ENCODE results near the gene HBQ1.
"Not testable (repeated sequence)": the region's sequence is repeated elsewhere in the genome, so short reads cannot be mapped to it uniquely, and the experiment has no call there.

The HBQ1 gene

GRCh38 chr16:149024-149660 is 31.1 kb upstream of the HBQ1 start:
- peaks cover 29% of the 10 kb centered on the region for H3K27me3 ChIP-seq (ENCODE audit: control insufficient read depth, insufficient read depth, low read length)
- H3K4me1 ChIP-seq (ENCODE audit: control insufficient read depth, low read depth, low read length), result no peaks in the 10 kb centered on the region
- no peaks in the 10 kb centered on the region for H3K36me3 ChIP-seq (ENCODE audit: control insufficient read depth, low read depth, low read length)
- no peak overlapping the region for H3K9ac ChIP-seq (ENCODE audit: low read length)
- no peak overlapping the region for H3K27ac ChIP-seq (ENCODE audit: low read length)
- no peak overlapping the region for H3K4me3 ChIP-seq (ENCODE audit: low read length)
- H3K9me3 ChIP-seq (ENCODE audit: control insufficient read depth, low read depth, low read length), result no peaks in the 10 kb centered on the region

DNA sequence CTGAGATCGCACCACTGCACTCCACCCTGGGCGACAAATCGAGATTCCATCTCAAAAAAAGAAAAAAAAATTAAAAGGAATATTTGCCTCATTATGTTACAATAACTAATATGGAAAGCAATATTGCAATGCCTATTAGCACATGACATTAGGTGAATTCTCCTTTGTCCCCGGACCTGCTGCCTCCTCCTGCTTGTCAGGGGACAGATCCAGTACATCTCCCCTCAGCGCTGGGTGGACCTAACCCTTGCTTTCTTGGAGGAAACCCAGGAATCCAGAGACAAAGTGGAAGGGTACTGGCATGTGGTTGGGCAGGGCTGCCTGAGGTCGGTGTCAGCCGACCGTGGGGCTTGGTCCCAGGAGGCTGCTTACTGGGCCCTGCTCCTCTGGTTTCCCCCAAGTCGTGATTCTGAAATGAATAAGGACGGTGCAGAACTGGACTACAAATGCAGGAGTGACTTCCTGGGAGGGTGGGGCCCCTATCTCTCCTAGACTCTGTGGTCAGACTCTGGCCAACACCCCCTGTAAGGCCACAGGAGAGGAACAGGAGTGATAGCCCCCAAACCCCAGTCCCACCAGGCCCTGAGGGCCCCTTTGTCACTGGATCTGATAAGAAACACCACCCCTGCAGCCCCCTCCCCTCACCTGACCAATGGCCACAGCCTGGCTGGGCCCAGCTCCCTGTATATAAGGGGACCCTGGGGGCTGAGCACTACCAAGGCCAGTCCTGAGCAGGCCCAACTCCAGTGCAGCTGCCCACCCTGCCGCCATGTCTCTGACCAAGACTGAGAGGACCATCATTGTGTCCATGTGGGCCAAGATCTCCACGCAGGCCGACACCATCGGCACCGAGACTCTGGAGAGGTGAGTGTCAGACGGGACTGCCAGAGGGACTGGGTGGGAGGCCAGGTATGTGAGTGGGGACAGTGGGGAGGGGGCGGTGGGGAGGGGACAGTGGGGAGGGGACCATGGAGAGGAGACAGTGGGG is 27.8 kb upstream of the HBQ1 start, which contains the start of gene HBZ:
TSS of gene HBZ (plus strand) at position 504 of the 988 bp plus-strand sequence. CDS start at position 770, 266 bp downstream.
- peaks cover 57% of the 10 kb centered on the region for H3K27me3 ChIP-seq (ENCODE audit: control insufficient read depth, insufficient read depth, low read length)
- no peaks in the 10 kb centered on the region for H3K36me3 ChIP-seq (ENCODE audit: control insufficient read depth, low read depth, low read length)
- H3K9me3 ChIP-seq (ENCODE audit: control insufficient read depth, low read depth, low read length), result no peaks in the 10 kb centered on the region
- H3K9ac ChIP-seq (ENCODE audit: low read length), result no peak within 1 kb of the TSS
- no peak within 1 kb of the TSS for H3K27ac ChIP-seq (ENCODE audit: low read length)
- H3K4me3 ChIP-seq (ENCODE audit: low read length), result no peak within 1 kb of the TSS
- peaks cover 3% of the 10 kb centered on the region for H3K4me1 ChIP-seq (ENCODE audit: control insufficient read depth, low read depth, low read length)

GRCh38 chr16:153129-153521 is 27.1 kb upstream of the HBQ1 start:
- H3K9me3 ChIP-seq (ENCODE audit: control insufficient read depth, low read depth, low read length); H3K4me1 ChIP-seq (ENCODE audit: control insufficient read depth, low read depth, low read length); H3K9ac ChIP-seq (ENCODE audit: low read length); H3K27ac ChIP-seq (ENCODE audit: low read length); H3K36me3 ChIP-seq (ENCODE audit: control insufficient read depth, low read depth, low read length); H3K4me3 ChIP-seq (ENCODE audit: low read length): not testable (repeated sequence)
- H3K27me3 ChIP-seq (ENCODE audit: control insufficient read depth, insufficient read depth, low read length), result peaks cover 64% of the 10 kb centered on the region

DNA sequence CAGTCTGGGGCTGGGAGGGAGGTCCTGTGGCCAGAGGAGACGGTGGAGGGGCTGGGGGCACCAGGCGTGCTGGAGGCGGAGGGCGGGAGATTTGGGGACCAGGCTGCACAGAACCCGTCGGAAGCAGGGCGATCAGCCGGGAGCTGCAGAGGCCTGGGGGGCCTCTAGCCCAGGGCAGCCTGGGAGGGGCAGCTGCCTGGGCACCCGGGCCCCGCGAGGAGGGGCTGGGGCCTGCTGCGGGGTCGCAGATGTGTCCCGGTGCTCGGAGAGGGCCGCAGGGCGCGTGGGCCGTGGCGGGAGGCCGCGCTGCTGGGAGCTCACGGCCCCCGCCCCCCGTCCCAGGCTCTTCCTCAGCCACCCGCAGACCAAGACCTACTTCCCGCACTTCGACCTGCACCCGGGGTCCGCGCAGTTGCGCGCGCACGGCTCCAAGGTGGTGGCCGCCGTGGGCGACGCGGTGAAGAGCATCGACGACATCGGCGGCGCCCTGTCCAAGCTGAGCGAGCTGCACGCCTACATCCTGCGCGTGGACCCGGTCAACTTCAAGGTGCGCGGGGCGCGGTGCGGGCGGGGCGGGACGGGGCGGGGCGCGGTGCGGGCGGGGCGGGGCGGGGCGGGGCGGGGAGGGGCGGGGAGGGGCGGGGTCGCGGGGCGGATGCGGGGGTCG is 26.6 kb upstream of the HBQ1 start:
- not testable (repeated sequence) for H3K27ac ChIP-seq (ENCODE audit: low read length); H3K9ac ChIP-seq (ENCODE audit: low read length); H3K4me3 ChIP-seq (ENCODE audit: low read length); H3K4me1 ChIP-seq (ENCODE audit: control insufficient read depth, low read depth, low read length); H3K9me3 ChIP-seq (ENCODE audit: control insufficient read depth, low read depth, low read length); H3K36me3 ChIP-seq (ENCODE audit: control insufficient read depth, low read depth, low read length)
- H3K27me3 ChIP-seq (ENCODE audit: control insufficient read depth, insufficient read depth, low read length), result peaks cover 68% of the 10 kb centered on the region

GRCh38 chr16:154217-155030 is 25.8 kb upstream of the HBQ1 start:
- Histone ChIP-seq H3K27me3 (ENCODE audit: control insufficient read depth, insufficient read depth, low read length) (peaks cover 68% of the 10 kb centered on the region), H3K9ac (ENCODE audit: low read length) (no peak overlapping the region)

GRCh38 chr16:155031-155398 is 25.2 kb upstream of the HBQ1 start:
- Histone ChIP-seq H3K27me3 (ENCODE audit: control insufficient read depth, insufficient read depth, low read length) (peaks cover 67% of the 10 kb centered on the region), H3K27ac (ENCODE audit: low read length) (no peak overlapping the region), H3K4me3 (ENCODE audit: low read length) (peak overlapping the region; percentile 61)

More at GRCh38 chr16:154217-155030, 25.8 kb upstream of the HBQ1 start:
- H3K9me3 ChIP-seq (ENCODE audit: control insufficient read depth, low read depth, low read length), result no peaks in the 10 kb centered on the region
- H3K4me1 ChIP-seq (ENCODE audit: control insufficient read depth, low read depth, low read length), result peaks cover 3% of the 10 kb centered on the region
- no peaks in the 10 kb centered on the region for H3K36me3 ChIP-seq (ENCODE audit: control insufficient read depth, low read depth, low read length)
- H3K4me3 ChIP-seq (ENCODE audit: low read length), result peak overlapping the region; percentile 61
- no peak overlapping the region for H3K27ac ChIP-seq (ENCODE audit: low read length)

DNA sequence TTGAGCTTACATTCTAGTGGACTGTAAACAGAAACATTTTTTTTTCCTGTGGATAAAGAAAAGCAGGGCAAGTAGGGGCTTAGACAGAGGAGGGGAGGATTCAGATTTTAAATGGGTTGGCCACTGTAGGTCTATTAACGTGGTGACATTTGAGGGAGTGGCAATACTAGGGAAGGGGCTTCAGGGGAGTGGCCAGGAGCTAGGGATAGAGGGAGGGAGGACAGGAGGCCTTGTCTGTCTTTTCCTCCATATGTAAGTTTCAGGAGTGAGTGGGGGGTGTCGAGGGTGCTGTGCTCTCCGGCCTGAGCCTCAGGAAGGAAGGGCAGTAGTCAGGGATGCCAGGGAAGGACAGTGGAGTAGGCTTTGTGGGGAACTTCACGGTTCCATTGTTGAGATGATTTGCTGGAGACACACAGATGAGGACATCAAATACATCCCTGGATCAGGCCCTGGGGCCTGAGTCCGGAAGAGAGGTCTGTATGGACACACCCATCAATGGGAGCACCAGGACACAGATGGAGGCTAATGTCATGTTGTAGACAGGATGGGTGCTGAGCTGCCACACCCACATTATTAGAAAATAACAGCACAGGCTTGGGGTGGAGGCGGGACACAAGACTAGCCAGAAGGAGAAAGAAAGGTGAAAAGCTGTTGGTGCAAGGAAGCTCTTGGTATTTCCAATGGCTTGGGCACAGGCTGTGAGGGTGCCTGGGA is 21.0 kb upstream of the HBQ1 start:
- Histone ChIP-seq H3K27ac (ENCODE audit: low read length) (no peak overlapping the region), H3K4me3 (ENCODE audit: low read length) (no peak overlapping the region), H3K9ac (ENCODE audit: low read length) (no peak overlapping the region), H3K36me3 (ENCODE audit: control insufficient read depth, low read depth, low read length) (no peaks in the 10 kb centered on the region), H3K9me3 (ENCODE audit: control insufficient read depth, low read depth, low read length) (no peaks in the 10 kb centered on the region), H3K27me3 (ENCODE audit: control insufficient read depth, insufficient read depth, low read length) (peaks cover 68% of the 10 kb centered on the region), H3K4me1 (ENCODE audit: control insufficient read depth, low read depth, low read length) (peaks cover 3% of the 10 kb centered on the region)

More at GRCh38 chr16:155031-155398, 25.2 kb upstream of the HBQ1 start:
- Histone ChIP-seq H3K9ac (ENCODE audit: low read length) (no peak overlapping the region), H3K36me3 (ENCODE audit: control insufficient read depth, low read depth, low read length) (no peaks in the 10 kb centered on the region), H3K9me3 (ENCODE audit: control insufficient read depth, low read depth, low read length) (no peaks in the 10 kb centered on the region), H3K4me1 (ENCODE audit: control insufficient read depth, low read depth, low read length) (peaks cover 3% of the 10 kb centered on the region)

DNA sequence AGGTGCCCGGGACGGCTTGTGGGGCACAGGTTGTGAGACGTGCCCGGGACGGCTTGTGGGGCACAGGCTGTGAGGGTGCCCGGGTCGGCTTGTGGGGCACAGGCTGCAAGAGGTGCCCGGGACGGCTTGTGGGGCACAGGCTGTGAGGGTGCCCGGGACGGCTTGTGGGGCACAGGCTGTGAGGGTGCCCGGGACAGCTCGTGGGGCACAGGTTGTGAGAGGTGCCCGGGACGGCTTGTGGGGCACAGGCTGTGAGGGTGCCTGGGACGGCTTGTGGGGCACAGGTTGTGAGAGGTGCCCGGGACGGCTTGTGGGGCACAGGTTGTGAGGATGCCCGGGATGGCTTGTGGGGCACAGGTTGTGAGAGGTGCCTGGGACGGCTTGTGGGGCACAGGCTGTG is 20.0 kb upstream of the HBQ1 start:
- not testable (repeated sequence) for H3K27ac ChIP-seq (ENCODE audit: low read length)
- H3K27me3 ChIP-seq (ENCODE audit: control insufficient read depth, insufficient read depth, low read length), result peaks cover 62% of the 10 kb centered on the region

DNA sequence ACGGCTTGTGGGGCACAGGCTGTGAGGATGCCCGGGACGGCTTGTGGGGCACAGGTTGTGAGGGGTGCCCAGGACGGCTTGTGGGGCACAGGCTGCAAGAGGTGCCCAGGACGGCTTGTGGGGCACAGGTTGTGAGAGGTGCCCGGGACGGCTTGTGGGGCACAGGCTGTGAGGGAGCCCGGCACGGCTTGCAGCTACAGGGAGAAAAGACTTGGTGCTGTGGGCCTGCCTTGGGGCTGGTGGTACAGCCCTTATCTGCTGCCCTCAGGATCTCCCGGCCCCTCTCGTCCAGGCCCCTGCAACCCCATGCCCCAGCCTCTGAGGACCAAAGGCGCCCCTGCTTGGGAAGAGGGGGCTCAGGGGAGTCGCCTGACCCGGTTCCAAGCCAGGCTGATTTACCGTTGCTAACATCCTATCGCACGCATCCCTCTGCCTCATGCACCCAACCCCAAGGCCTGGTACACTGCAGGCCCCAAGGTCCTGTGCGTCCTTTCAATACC is 19.5 kb upstream of the HBQ1 start:
- H3K36me3 ChIP-seq (ENCODE audit: control insufficient read depth, low read depth, low read length), result no peaks in the 10 kb centered on the region
- no peaks in the 10 kb centered on the region for H3K9me3 ChIP-seq (ENCODE audit: control insufficient read depth, low read depth, low read length)
- no peak overlapping the region for H3K9ac ChIP-seq (ENCODE audit: low read length)
- no peak overlapping the region for H3K4me3 ChIP-seq (ENCODE audit: low read length)
- H3K4me1 ChIP-seq (ENCODE audit: control insufficient read depth, low read depth, low read length), result peaks cover 3% of the 10 kb centered on the region
- no peak overlapping the region for H3K27ac ChIP-seq (ENCODE audit: low read length)
- peaks cover 62% of the 10 kb centered on the region for H3K27me3 ChIP-seq (ENCODE audit: control insufficient read depth, insufficient read depth, low read length)

More for the DNA sequence above, 20.0 kb upstream of the HBQ1 start:
- H3K9me3 ChIP-seq (ENCODE audit: control insufficient read depth, low read depth, low read length); H3K9ac ChIP-seq (ENCODE audit: low read length); H3K4me1 ChIP-seq (ENCODE audit: control insufficient read depth, low read depth, low read length); H3K4me3 ChIP-seq (ENCODE audit: low read length); H3K36me3 ChIP-seq (ENCODE audit: control insufficient read depth, low read depth, low read length): not testable (repeated sequence)

DNA sequence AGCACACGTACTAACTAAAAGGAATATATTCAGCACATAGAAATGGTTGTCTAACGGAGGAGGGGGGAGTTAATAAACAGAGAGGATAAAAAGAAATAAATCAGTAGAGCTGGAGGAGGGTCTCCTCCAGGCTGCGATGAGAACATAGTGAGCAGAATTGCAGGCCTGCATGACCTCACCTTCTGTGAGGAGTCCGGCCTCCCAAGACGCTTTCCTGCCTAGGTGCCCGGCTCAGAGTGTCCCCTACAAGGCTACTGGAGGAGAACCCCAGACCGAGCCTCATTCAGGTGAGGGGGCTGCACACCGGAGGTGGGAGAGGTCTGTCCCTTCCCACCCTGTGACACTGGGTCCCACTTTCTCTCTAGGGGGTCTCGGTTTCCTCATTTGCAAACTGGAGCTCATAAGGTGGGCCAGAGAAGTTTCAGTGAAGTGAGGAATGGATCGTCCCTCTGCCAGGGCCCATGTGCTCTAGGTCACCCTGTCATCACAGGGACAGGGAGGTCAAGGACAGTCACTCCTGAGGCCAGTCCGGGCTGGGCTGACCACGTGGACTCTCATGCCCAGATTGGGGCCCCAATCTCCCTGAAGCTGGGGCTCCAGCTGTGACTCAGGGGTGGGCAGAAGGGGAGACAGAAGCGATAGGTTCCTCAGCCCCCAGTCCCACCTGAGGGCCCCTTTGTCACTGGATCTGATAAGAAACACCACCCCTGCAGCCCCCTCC is 17.8 kb upstream of the HBQ1 start:
- H3K4me3 ChIP-seq (ENCODE audit: low read length), result no peak overlapping the region
- H3K27ac ChIP-seq (ENCODE audit: low read length), result no peak overlapping the region
- H3K36me3 ChIP-seq (ENCODE audit: control insufficient read depth, low read depth, low read length), result no peaks in the 10 kb centered on the region
- no peaks in the 10 kb centered on the region for H3K9me3 ChIP-seq (ENCODE audit: control insufficient read depth, low read depth, low read length)
- H3K9ac ChIP-seq (ENCODE audit: low read length), result no peak overlapping the region
- H3K4me1 ChIP-seq (ENCODE audit: control insufficient read depth, low read depth, low read length), result peaks cover 10% of the 10 kb centered on the region
- H3K27me3 ChIP-seq (ENCODE audit: control insufficient read depth, insufficient read depth, low read length), result peaks cover 66% of the 10 kb centered on the region

All from iPS-18a (cell line).